Lung (tissue), 12 donors: ENCODE data around the gene RHOT2. TPM values are rescaled to one million over a fixed set of nuclear protein-coding genes. Genes with fewer than 3 reads are reported as not detected.

Experiments
- ATAC-seq: fragments of 200-7000 bp; cut with Tn5 transposase; one replicate; pipeline ENCODE4 v1.9.1; 2020; ENCODE audit warnings: moderate number of reproducible peaks; ENCODE audit not compliant: insufficient read depth, low FRiP score
- DNase-seq, 3 donors: peaks; one replicate each; pipeline ENCODE4 v3.0.0-alpha.2; 2013 to 2017
- H3K27ac ChIP-seq, 2 donors: one replicate each; pipeline ENCODE4 v1.5.1; 2013; ENCODE audit warnings: mild to moderate bottlenecking in 2 of 2, moderate library complexity in 2 of 2, control low read depth in 1 of 2, inconsistent platforms in 1 of 2, low read depth in 1 of 2, low read length in 1 of 2
- H3K27me3 ChIP-seq, 3 donors: one replicate each; pipeline ENCODE4 v1.5.1; 2013; ENCODE audit warnings: low read length in 2 of 3; ENCODE audit not compliant: control insufficient read depth in 3 of 3, insufficient read depth in 3 of 3
- H3K36me3 ChIP-seq, 4 donors: one replicate each; pipeline ENCODE4 v1.5.1; 2013; ENCODE audit warnings: low read length in 4 of 4, mild to moderate bottlenecking in 1 of 4, moderate library complexity in 1 of 4; ENCODE audit not compliant: control insufficient read depth in 4 of 4, insufficient read depth in 4 of 4
- H3K4me1 ChIP-seq, 5 donors: one replicate each; pipeline ENCODE4 v1.5.1; 2013; ENCODE audit warnings: low read length in 5 of 5, mild to moderate bottlenecking in 2 of 5, moderate library complexity in 1 of 5; ENCODE audit not compliant: control insufficient read depth in 5 of 5, insufficient read depth in 5 of 5
- H3K4me3 ChIP-seq: one replicate; pipeline ENCODE4 v1.5.1; 2013; ENCODE audit warnings: mild to moderate bottlenecking, control low read depth, moderate library complexity
- H3K9ac ChIP-seq, 2 donors: one replicate each; pipeline ENCODE4 v1.5.1; 2013; ENCODE audit warnings: low read length in 2 of 2, control low read depth in 1 of 2; ENCODE audit not compliant: insufficient read depth in 1 of 2
- H3K9me3 ChIP-seq, 4 donors: one replicate each; pipeline ENCODE4 v1.5.1; 2013; ENCODE audit warnings: low read length in 3 of 4, mild to moderate bottlenecking in 1 of 4, moderate library complexity in 1 of 4; ENCODE audit not compliant: control insufficient read depth in 4 of 4, insufficient read depth in 3 of 4
- WGBS, 2 donors: extraction: QIAGEN DNeasy Blood & Tissue Kit; methylation state at CpG; one replicate each; pipeline ENCODE4 v1.1.7; 2013; 5-methylcytosine and 5-hydroxymethylcytosine counted together
- polyA plus RNA-seq, 2 donors: library from polyadenylated mRNA; stranded (reverse); fragments of 200-250 nt; gene quantifications; one replicate each; pipeline ENCODE4 v1.2.1, GENCODE V29; 2013
- total RNA-seq, 2 donors: library from RNA; depleted of rRNA in 1 of 2; stranded (reverse); fragments of >200 nt in 1 of 2; gene quantifications; one replicate each; pipeline ENCODE4 v1.2.1, GENCODE V29; 2014 to 2021
- TF ChIP-seq, protein P1 (sequence below): IDR thresholded peaks from 2 replicates; pipeline ENCODE4 v1.5.1; 2012; ENCODE audit warnings: mild to moderate bottlenecking; ENCODE audit errors: control extremely low read depth, extremely low read depth
- donor health status: control.
- donor health status: control.
- donor health status: Bipolar disorder and iron deficiency.
- donor health status: healthy.
- donor health status: DM: yes; HTN: yes; CAD: no.

RHOT2 gene
- total and polyA plus RNA-seq, 4 donors = 40.5 to 121 (median 115) TPM

DNA sequence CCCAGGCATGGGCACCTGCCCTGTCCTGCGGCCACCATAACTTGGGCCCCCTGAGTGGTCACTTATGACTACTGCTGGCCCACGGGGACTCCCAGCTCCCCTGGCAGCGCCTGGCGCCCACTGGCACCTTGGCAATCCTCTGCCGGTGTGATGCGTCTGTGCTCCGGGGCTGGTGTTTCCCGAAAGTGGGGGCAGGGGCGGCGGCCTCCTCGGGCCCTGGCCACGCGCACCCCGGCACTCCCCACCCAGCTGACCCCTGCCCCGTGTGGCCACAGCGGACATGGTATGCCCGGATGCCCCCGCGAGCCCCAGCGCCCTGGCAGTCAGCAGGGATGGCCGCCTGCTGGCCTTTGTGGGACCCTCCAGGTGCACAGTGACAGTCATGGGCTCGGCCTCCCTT lies 10.4 kb upstream of the RHOT2 start:
- Histone ChIP-seq H3K4me1 (peaks cover 0 to 7% (median 2%) of the 10 kb centered on the region in 5 donors), H3K27me3 (no peaks in the 10 kb centered on the region), H3K36me3 (peaks cover 0 to 35% (median 2%) of the 10 kb centered on the region in 4 donors), H3K4me3 (no peak overlapping the region), H3K9ac (no peak overlapping the region), H3K9me3 (no peaks in the 10 kb centered on the region), H3K27ac (no peak overlapping the region)
- DNase-seq (no peak), ATAC-seq (no peak)
- TF ChIP-seq, protein P1, sequence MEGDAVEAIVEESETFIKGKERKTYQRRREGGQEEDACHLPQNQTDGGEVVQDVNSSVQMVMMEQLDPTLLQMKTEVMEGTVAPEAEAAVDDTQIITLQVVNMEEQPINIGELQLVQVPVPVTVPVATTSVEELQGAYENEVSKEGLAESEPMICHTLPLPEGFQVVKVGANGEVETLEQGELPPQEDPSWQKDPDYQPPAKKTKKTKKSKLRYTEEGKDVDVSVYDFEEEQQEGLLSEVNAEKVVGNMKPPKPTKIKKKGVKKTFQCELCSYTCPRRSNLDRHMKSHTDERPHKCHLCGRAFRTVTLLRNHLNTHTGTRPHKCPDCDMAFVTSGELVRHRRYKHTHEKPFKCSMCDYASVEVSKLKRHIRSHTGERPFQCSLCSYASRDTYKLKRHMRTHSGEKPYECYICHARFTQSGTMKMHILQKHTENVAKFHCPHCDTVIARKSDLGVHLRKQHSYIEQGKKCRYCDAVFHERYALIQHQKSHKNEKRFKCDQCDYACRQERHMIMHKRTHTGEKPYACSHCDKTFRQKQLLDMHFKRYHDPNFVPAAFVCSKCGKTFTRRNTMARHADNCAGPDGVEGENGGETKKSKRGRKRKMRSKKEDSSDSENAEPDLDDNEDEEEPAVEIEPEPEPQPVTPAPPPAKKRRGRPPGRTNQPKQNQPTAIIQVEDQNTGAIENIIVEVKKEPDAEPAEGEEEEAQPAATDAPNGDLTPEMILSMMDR = no peak
- 92 to 96% methylated on average over 22 of the region's 22 CpGs for WGBS, 2 donors

DNA sequence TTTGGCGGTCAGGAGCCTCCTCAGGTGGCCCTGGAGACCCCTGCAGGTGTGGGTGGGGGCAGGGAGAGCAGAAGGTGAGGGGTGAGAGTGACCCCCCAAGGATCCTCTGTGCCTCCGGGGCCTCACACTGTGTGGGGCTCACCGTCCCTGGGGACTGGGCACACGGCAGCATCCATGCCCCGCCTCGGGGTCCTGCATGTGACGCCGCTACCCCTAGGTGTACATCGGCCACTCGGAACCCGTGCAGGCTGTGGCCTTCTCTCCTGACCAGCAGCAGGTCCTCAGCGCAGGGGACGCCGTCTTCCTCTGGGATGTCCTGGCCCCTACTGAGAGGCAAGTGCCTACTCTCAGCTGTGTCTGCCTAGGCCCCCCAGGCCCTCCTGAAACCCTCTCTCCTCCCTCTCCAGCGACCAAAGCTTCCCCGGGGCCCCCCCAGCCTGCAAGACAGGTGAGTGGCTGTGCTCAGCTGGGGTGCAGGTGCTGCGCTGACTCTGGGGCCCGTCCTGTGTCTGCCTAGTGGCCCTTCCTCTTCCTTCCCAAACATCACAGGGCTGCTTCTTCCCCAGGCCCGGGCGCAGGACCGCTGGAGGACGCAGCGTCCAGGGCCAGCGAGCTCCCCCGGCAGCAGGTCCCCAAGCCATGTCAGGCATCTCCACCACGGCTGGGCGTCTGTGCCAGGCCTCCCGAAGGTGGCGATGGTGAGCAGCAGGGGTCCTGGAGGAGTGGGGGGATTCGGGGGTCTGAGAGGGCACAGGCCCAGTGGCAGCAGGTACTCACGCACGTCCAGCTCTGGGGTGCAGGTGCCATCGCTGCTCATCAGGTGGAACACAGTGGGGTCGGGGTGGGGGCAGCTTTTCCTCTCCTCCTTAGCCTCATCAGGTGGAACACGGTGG lies 9.0 kb upstream of the RHOT2 start:
- H3K36me3 ChIP-seq = peaks cover 0 to 34% (median 2%) of the 10 kb centered on the region in 4 donors
- no peaks in the 10 kb centered on the region for H3K27me3 ChIP-seq
- H3K27ac ChIP-seq = no peak overlapping the region
- no peak for ATAC-seq
- H3K9ac ChIP-seq = no peak overlapping the region
- DNase-seq = no peak
- 93 to 94% methylated on average over 33 to 35 of the region's 35 CpGs for WGBS, 2 donors
- no peaks in the 10 kb centered on the region for H3K9me3 ChIP-seq
- H3K4me1 ChIP-seq = peaks cover 0 to 7% (median 0%) of the 10 kb centered on the region in 5 donors
- TF ChIP-seq, protein P1 = no peak
- no peak overlapping the region for H3K4me3 ChIP-seq

DNA sequence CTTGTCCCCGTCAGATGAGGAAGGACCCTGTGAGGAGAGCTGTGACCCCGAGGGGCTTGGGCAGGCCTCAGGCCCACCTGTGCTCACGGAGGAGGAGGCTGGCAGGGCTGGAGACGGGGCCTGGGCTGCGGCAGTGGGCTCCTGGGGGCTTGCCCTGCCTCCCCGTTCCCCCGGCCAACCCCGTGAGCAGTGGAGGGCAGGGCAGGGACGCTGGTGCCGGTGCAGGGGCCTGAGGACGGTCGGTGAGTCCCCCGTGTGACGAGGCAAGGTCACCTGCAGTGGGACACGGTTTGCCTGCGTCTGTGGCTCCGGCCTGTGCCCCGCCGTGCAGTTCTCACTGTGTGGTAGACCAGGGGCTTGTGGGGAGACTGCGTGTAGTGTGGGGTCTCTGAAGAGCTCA lies 8.3 kb upstream of the RHOT2 start:
- Histone ChIP-seq H3K9me3 (no peaks in the 10 kb centered on the region), H3K27me3 (no peaks in the 10 kb centered on the region), H3K36me3 (peaks cover 0 to 33% (median 2%) of the 10 kb centered on the region in 4 donors), H3K4me3 (no peak overlapping the region), H3K9ac (no peak overlapping the region), H3K27ac (no peak overlapping the region), H3K4me1 (peaks cover 0 to 7% (median 0%) of the 10 kb centered on the region in 5 donors)
- DNase-seq = no peak
- no peak for ATAC-seq
- TF ChIP-seq, protein P1 = no peak
- 92 to 94% methylated on average over 20 of the region's 20 CpGs for WGBS, 2 donors
